Inferior parietal cortex (tissue), 1 donor: ENCODE results near the gene CYB5R4.

Source experiments
- DNase-seq: peaks from one replicate; pipeline ENCODE4 v3.0.0-alpha.2; 2016; ENCODE audit errors: extremely low spot score

The CYB5R4 gene

DNA sequence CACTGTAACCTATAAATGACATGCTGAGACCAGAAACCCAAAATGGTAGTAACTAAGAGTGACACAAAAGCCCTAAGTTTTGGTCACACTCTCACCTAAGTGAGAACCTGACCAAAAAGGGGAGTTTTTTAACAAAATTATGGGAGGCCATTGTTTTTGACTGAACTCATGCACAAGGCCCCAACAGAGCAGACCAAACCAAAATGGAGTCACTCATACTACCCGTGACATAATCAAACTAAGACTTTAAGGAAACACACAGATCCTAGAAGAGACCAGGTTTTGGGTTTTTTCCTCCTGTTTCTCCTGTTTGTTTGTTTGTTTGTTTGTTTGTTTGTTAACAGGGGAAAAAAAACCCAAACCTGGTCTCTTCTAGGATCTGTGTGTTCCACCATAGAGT lies 124.9 kb downstream of the CYB5R4 start:
- no peak for DNase-seq

- DNase-seq = peak; percentile 23
Measured at GRCh38 chr6:83985308-83985713, 125.8 kb downstream of the CYB5R4 start.

DNA sequence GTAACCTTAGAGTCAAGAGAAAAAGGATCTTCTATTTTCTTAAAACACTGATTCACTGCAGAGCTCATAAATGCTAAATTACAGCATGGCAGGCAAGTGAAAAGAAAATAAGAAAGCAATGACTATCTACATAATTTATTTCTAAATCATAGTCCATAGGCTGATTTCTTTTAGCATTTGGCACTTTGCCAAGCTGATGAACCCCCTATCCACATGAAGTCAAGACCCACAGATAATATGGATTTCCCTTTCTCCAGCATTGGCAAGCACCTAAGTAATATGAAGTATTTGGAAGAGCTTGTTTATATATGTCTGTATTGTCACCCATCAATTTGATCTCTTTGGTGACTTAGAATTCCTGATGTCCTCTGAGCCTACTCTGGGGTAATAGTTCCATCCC lies 126.2 kb downstream of the CYB5R4 start:
- no peak for DNase-seq

GRCh38 chr6:83998021-83998584 lies 138.6 kb downstream of the CYB5R4 start:
- DNase-seq = no peak

- DNase-seq = no peak
Measured at GRCh38 chr6:84001119-84001518, 141.6 kb downstream of the CYB5R4 start.

GRCh38 chr6:84002226-84002625 lies 142.7 kb downstream of the CYB5R4 start:
- no peak for DNase-seq

DNA sequence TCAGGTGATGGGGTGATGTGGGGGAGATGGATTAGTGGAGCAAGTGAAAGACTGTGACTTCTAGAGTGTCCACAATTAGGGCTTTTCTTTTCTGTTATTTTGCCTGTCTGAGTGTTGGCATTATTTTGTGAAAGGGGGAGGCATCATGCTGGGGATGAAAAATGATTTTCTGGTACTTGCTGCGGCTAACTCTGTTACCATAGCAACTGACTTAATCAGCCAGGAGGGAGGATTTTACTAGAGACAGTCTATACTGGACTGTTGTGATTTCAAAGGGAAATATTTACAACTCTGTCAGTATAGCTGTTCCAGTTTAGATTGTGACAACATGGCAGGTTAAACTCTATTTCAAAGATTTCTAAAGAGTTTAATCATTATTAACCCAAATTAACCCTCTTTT lies 143.6 kb downstream of the CYB5R4 start:
- no peak for DNase-seq

DNA sequence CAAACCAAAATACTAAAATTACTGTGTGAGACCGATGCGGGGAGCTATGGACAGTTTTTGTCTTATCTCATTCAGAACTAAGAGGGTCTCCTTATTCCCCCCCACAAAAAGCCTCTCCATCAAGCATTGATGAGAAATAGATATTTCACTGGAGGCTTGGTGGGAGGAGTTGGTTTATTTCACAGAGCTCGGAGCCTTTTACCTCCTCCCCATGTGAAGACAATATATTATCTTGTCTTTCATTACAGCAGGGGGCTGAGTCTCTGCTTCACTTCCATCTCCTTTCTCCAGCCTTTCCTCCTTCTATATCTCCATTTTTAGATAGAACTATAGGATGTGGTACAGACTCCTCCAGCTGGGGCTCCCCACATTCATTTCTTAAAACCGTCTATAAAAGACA lies 144.2 kb downstream of the CYB5R4 start:
- DNase-seq = no peak

- DNase-seq = no peak
Measured at GRCh38 chr6:84007871-84008270, 148.4 kb downstream of the CYB5R4 start.

DNA sequence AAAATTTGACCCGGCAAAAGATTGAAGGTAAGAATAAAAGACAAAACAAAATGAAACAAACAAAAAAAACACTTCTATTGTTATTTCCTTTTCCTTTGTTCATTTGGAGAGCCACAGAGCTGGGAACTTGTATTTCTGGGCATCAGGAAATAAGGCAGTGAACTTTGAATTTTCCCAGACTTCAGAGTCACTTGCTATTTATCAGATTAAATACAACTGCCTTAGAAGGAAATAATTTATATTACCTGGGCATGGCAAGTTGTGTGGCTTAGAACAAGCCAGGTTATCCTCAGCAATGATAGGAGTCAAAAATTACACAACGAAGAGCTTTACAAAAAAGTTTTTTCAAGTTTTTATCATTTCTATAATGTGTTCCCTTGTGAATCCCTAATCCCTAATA lies 153.9 kb downstream of the CYB5R4 start:
- DNase-seq = no peak

GRCh38 chr6:84013931-84014330 lies 154.4 kb downstream of the CYB5R4 start:
- no peak for DNase-seq

GRCh38 chr6:84016029-84016428 lies 156.5 kb downstream of the CYB5R4 start:
- no peak for DNase-seq
